ENCODE results near the gene CAB39.

CAB39 gene

DNA sequence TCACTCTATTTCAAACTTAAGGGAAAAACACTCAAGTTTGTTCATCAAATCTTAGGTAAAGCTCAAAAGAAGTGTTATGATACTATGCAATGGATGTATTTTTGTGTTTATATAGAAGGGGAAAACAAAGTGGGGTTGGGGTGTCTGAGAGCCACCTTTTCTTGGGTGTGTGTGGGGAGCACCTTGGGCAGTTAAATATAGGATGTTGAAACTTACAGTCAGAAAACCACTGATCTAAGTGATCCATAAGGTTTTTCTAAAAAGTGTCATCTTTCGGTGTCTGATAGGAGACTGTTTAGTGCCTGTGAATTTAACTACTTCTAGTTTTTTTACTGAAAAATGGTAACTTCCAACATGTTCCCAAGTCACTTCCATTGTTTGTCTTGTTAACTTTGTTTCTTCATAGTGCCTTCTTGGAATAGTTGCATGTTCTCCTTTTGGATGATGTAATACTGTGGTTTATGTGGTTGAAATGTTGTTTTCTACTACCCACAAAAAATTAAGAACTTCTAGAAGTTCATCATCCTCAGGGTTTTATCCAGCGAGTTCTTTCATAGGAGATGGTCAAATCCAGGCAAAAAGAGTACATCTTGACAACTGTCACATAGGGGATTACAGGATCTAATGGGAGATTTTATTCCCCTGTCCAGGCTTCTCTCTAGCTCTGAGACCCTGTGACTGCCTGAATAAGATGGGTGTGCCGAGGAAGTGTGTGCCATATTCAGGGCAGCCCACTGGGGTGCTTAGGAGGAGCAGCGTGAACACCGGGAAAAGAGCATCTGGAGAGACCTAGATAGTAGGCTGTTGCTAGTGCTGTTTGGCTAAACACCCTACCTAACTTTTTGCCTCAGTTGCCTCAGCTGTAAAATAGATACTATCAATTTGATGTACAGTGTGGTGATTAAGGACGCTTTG, 46.2 kb downstream of the CAB39 start:
- DNase-seq: no peak

DNA sequence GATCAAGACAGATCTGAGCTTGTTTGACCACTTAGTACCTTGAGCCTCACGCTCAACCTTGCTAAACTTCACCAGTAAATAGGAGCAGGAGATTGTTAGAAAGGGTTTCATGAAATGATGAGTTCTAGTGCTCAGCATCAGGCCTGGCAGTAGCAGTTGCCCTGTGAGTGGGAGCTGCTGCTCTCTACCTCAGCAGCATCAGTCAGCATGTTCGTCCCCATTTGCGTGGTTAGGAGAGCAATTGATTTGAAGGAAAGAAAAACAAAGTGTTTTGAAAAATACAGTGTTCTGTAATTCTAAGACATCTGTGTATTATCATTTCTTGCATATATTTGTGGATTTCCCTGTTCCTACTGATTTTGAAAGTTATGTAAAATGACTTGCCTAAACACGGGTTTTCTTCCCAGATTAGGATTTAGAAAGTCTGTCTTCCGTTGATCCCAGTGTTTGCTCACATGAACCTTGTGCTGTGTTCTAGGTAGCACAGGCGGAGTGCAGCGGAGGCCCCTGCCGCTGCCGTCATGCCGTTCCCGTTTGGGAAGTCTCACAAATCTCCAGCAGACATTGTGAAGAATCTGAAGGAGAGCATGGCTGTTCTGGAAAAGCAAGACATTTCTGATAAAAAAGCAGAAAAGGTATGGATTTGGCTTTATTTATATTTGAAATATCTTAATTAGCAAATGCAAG, 47.0 kb downstream of the CAB39 start:
- DNase-seq: no peak

DNA sequence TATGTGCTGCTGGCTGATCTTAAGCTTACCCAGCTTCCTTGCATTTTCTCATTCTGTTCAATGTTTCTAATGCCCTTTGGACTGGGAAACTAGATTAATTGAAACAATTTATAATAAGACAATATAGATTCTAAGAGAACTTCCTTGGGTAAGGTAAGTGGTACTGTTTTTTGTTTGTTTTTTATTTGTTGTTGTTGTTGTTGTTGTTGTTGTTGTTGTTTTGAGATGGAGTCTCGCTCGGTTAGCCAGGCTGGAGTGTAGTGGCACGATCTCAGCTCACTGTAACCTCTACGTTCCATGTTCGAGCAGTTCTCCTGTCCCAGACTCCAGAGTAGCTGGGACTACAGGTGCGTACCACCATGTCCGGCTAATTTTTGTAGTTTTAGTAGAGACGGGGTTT, 49.1 kb downstream of the CAB39 start:
- no peak for DNase-seq

DNA sequence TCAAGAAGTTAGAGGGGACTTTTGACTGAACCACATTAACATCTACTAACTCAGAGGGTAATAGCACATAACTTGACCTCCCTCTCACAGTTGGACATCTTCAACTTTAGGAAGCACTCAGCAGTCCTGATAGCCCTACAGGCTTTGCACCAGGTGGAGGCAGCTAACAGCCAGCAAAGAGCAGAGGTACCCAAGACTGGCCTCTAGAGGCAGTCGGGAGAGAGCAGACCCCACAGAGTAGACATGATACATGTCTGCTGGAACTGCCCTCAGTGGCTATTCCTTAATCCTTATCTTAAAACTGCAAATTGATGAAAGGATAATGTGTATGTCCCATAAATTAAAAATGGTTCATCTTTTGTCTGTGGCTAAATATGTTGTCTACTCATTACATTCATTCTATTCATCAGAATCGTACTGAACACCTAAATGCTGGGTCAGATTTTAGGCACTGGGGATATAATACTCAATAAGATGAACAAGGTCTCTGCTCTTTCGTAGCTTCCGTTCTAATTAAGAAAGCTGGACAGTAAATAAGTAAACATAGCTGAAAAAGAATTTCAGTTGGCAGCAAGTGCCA, 49.8 kb downstream of the CAB39 start:
- DNase-seq: no peak

DNA sequence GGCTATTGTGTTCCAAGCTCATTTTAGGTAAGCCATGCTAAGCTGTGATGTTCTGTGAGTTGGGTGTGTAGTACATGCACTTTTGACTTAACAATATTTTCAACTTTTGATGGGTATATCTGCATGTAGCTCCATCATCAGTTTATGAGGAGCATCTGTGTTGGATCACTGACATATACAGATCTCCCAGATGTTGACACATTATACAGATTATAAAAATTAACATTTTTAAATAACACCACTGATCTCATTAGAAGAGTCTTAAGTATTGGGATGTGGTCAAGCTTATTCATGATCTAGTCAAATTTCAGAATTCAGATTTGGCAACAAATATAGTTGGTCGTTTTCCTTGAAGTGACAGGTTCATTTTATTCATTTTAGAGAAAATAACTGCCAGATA, 51.7 kb downstream of the CAB39 start:
- DNase-seq: no peak

DNA sequence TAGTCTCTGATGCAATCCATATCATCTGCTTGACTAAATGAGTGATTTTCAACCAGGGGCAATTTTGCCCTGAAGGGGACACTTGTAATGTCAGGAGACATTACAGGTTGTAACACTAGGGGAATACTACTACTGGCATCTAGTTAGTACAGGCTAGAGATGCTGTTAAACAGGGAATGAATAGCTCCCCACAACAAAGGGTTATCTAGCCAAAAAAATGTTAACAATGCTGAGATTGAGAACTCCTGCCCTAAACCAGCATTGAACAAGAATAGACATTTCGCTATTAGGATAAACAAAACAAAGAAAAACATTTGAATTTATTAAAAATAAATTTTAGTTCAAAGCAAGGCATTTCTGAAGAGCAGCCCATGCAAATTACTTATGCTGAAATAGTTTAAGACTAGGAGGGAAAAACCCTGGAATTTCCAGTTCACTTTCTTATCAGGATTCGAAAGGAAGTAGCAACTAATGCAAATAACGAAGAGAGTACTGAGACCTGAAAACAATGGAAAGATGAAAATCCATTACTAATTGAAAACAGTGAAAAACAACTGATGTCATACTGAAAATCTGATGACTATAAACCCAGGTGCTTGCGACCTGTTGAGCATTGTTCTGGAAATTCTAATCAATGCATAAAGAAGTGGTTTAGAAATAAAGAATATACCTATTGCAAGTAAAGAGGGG, 53.1 kb downstream of the CAB39 start:
- DNase-seq: no peak

DNA sequence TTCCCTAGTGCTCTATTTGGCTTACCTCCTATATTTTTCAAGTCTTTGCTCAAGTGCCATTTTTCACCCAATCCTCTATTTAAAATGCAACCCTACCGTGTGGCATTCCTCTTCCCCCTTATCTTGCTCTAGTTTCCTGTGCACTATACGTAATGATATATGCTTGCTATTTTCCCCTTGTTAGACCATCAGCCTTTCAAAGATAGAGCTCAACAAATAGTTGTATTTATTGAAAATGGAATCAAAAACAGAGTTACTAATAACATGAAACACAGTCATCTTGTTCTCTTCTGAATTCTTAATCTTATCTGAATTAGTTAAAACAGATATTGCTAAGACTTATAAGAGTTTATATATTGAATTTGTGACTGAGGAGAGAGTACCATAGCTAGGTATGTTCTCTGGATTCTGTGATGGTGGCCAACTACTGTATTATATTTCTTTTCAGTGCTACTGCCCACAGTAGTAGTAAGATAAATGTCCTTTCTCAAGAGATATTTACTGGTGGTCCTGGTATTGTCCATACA, 55.3 kb downstream of the CAB39 start:
- DNase-seq: no peak

DNA sequence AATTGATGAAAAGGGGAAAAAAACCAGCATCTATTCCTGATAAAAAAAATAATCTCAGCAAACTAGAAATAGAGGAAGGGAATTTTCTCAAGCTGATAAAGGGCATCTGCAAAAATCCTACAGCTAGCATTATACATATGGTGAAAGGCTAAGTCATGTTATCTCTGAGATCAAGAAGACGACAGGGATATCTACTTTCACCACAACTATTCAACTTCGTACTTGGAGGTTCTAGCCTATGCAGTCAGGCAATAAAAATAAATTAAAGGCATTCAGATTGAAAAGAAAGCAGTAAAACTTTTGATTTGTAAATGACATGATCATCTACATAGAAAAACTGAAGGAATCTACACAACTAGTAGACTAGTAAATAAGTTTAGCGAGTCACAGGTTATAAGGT, 58.2 kb downstream of the CAB39 start:
- no peak for DNase-seq

DNA sequence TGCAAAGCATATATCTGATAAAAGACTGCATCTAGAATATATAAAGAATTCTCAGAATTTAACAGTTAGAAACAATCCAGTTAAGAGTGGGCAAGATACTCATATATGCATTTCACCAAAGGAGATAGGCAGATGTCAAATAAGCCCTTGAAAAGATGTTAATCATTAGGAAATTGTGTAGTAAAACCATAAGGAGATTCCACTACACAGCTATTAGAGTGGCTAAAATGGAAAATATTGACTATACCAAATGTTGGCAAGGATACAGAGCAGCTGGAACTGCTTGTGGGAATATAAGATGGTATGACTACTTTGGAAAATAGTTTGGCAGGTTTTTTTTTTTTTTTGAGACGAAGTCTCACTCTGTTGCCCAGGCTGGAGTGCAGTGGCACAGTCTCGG, 59.5 kb downstream of the CAB39 start:
- DNase-seq: no peak

DNA sequence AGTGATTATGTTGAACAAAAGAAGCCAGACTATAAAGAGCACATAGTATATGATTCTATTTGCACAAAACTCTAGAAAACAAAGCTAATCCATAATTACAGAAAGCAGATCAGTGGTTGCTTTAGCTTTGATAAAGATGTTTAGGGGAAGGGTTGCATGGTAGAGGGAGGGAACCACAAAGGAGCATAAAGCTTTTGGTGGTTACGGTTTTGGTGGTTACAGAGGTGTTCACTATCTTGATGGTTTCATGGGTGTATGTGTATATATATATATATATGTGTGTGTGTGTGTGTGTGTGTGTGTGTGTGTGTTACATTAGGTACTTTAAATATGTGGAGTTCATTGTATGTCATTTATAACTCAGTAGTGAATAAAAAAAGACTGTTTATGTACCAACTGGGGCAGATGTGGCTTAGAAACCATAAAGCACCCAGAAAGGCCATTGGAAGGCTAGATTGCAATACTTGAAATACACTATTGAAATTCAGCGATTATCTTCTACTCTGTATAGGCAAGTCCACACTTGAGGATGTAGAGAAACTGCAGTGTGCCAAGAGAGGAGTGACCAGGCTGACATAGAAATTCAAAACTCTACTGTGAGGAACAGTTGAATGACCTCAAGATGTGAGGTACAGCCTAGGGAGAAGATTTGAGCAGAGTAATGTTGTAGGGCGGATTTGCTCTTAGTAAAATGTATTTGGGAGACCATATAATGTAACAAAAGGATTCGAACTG, 60.6 kb downstream of the CAB39 start:
- DNase-seq: no peak

DNA sequence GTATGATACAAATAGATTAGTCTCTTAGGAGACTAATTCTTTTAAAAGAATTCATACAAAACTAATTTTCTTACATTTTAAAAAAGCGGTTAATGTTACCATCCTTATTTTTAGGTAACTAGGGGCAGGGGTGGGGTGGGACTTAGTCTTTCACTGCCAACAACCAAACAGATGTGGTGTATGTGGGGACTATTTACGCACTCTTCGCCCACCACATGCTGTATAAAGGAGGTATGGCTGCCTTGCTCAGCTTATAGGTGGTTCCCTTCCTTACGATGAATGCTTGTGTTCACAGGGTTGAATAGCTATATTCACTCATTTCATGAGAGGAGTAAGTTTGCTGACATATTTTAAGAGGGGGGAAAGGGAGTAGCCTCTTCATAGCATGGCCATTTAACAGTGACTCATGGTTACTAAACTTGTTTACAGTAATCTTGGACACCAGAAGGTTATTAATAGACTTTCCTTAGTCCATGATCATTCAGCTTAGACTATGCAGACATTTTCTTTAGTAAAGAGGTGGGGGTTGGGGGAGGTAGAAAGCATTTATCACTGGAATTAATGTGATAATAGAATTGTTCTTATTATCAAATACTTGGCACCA, 61.8 kb downstream of the CAB39 start:
- no peak for DNase-seq

DNA sequence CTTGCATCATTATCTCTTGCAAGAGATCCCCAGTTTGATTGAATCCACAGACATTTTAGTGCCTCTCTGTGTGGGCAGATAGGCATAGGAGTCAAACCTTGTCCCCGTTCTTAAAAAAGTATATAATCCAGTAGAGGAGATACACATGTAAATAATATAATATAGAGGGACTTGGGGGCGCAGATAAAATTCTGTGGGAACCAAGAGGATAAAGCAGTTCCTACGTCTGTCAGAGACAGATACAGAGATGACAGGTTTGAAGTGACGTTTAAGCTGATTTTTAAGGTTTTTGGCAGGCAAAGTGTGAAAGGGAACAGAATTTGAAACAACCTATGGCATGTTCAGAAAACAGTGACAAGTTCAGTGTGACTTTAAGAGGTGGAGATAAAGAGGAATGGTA, 63.1 kb downstream of the CAB39 start:
- no peak for DNase-seq

DNA sequence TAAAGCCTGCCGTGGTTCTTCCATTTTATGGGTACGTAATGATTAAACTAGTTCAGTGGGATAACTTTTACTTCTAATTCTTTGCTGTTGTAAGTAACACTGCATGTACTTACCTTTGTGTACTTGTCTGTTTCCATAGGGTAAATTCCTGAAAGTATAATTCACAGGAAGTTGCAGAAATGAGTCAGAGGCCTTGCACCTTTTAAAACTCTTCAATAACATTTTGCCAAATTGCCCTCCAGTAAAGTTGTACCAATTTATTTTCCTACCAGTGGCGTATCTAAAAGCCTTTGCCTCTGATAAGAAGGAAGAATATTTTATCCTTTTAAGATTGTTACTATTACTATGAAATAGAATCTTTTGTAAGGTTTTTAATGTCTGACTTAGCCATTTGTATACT, 65.1 kb downstream of the CAB39 start:
- no peak for DNase-seq

DNA sequence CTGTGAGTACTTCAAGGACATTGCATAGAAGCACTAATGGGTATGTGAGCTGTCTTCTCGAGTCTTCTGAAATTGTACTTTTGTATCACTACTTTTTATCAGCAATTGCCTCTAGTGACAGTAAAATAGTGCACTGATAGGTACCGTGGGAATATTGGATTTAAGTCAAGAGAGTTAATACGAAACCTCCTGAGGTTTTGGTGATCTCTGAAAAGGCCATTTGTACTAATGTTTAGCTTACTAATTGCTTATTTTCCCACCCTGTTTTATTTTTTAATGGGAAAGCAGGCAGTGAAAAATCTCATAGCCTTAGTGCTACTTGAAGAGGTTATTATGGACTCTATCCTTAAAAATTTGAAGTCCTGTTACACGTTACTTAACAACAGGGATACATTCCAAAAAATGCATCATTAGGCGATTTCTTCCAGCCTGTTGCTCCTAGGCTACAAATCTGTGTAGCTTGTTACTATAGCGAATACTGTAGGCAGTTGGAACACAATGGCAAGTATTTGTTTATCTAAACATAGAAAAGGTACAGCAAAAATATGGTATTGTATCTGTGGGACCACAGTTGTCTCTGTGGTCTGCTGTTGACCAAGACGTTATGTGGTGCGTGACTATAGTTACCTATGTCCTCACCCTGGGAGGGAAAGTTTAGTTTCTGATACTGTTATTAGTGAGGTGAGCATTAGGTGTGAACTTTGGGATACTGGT, 65.9 kb downstream of the CAB39 start:
- no peak for DNase-seq

DNA sequence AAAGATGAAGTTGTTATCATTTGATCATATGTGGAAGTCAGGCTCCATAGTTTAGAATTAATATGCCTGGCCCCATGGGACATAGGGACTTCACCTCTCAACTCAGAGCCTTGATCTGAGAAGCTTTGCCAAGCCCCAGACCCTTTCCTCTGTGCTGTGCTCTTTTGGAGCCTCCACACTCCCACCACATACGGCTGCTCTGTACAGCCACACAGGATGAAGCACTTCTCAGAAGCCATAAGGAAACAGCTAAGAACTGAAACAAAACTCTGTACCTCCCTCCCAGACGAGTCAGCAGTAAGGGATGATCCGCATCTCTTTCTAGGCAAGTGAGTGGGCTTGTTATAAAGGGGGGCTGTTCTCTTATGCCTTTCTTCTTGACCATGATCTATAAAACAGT, 66.5 kb downstream of the CAB39 start:
- DNase-seq: no peak

DNA sequence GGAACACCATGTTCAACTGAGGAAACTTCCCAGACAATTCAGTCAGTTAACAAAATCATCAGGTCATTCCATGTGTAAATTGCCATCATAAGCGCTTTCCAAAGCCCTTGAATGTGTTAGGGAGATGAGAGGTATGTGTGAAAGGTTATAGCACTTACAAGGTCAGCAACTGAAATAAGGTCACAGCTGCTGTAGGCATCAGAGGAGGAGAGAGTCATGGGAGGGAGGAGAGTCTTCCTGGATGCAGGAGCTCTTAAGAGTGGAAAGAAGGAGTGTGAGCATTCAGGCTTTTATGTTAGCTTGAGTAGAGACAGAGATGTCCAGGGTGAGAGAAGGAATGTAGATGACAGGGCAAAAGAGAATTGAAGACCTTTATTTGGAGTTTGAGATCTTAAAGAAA, 67.0 kb downstream of the CAB39 start:
- no peak for DNase-seq

DNA sequence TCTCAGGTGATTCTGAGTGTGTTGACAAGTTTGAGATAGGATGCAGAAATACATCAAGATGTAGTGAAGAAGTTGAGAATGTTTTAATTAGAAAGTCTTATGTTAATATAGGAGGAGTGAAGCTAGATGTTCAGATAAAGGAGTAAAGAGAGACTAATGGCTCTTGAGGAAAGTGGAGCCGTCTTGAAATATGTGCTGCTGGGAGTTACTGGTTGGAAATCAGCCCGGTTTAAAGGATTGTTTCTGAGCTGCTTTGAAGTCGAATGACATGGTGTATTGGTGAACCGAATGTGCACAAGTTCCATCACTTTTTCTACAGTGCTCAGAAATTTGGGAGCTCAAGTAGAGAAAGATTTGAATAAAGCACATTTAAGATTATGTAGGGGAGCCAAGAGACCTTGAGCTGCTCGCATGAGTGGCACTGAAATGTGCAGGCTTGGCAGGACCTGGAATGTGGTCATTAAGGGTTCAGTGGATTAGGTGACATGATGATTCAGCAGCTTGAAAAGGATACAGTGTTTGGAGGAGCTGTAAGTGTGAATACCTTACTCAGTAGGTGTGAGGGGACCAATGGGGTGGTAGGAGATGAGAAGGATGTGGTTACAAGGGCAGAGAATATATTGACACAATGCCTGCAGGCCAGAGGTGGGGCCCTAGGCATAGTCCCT, 68.6 kb downstream of the CAB39 start:
- DNase-seq: no peak

DNA sequence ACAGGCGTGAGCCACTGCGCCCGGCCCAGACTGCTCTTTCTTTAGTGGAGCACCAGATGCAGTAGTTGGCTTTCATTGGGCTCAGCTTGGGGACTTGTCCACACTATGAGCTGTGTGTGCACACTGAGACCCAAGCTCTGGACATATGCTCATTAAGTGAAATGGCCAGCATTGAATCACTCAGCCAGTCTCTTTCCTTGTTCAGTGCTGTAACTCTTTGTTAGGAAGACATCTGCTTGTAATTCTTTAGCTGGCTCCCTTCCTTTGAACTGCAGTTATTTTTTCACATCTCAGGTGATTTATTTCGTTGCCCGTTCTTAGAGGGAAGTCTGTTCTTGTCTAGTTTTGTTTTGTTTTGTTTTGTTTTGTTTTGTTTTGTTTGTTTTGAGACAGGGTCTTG, 70.5 kb downstream of the CAB39 start:
- no peak for DNase-seq

DNA sequence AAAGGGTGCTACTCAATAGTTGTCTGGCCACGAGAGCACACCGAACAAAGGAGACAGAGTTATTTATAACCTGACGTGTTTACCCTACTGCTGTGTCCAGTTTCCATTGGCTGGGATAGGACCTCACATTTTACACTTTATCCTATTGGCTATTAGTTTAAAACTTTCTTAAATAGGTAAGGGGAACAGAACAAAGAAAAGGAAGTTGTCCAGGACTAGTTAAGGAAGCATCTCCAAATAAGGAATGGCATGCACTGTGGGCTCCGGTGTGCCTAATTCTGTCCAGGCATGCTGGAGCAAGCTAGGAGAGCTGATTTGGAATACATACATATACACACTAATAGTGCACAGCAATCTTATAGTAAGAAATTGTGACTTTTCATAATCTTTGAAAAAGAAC, 72.2 kb downstream of the CAB39 start:
- no peak for DNase-seq

DNA sequence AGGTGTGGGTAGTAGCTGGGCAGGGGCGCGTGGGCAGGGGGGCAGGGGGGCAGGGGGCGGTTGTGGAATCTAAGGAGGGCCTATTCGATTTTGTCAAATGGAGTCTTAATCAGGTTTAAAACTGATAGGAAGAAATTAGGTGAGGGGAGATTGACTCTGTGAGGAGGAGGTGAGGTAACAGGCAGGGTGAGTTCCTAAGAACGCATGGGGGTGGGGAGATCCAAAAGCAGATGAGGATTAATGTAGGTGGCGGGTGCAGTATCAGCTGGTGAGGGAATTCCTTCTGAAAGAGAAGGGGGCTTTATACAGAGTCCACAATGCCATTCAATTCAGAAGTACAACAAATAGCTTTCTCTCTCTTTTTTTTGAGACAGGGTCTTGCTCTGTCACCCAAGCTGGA, 72.7 kb downstream of the CAB39 start:
- no peak for DNase-seq

DNA sequence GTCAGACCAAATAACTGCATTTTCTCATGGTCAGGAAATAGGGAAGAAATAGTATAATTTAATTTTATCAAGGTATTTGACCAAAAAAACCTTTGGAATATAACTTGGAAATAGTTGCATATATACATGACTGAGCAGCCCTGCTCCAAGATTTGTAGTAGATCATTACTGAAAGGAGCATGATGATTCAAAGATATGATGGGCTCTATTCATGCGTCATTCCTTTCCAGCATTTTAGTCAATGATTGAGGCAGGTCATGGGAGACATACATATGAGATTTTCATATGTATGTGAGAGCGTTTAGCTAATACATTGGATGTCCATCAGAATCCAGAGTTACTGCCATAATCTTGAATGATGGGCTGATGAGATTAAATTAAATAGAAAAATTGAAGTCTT, 74.5 kb downstream of the CAB39 start:
- DNase-seq: no peak

All from GOT3 (cell line).